Inflammatory macrophage (primary cell): ENCODE data around the gene DSTN.

ENCODE experiments used
- DNase-seq, 2 donors: peaks; one replicate each; pipeline ENCODE4 v3.0.0-alpha.2; 2020 to 2022

DSTN gene

GRCh38 chr20:17613328-17614175, 43.7 kb downstream of the DSTN start:
- no peak for DNase-seq

GRCh38 chr20:17614176-17614811, 44.4 kb downstream of the DSTN start:
- DNase-seq, result no peak

- DNase-seq, result peak in 1 of 2 donors; percentile 44
Measured at GRCh38 chr20:17614812-17615644, 45.2 kb downstream of the DSTN start.

GRCh38 chr20:17615645-17616479, 46.0 kb downstream of the DSTN start:
- DNase-seq, result no peak

GRCh38 chr20:17616480-17617211, 46.8 kb downstream of the DSTN start:
- DNase-seq, result no peak

GRCh38 chr20:17617212-17617867, 47.5 kb downstream of the DSTN start:
- peak in 1 of 2 donors; percentile 29 for DNase-seq

- DNase-seq, result no peak
Measured at GRCh38 chr20:17617868-17618672, 48.2 kb downstream of the DSTN start.

GRCh38 chr20:17618673-17619013, 48.8 kb downstream of the DSTN start:
- no peak for DNase-seq

- DNase-seq, result no peak
Measured at GRCh38 chr20:17619351-17620093, 49.6 kb downstream of the DSTN start.

- DNase-seq, result no peak
Measured at GRCh38 chr20:17620371-17621228, 50.7 kb downstream of the DSTN start.

GRCh38 chr20:17621229-17621968, 51.5 kb downstream of the DSTN start:
- no peak for DNase-seq

- DNase-seq, result no peak
Measured at GRCh38 chr20:17622086-17622850, 52.4 kb downstream of the DSTN start.

- DNase-seq, result no peak
Measured at GRCh38 chr20:17622851-17623508, 53.1 kb downstream of the DSTN start.

- no peak for DNase-seq
Measured at GRCh38 chr20:17624070-17624469, 54.2 kb downstream of the DSTN start.

- DNase-seq, result no peak
Measured at GRCh38 chr20:17624551-17625245, 54.8 kb downstream of the DSTN start.
